CD4-positive, alpha-beta memory T cell (primary cell): ENCODE data around the gene GPR82. TPM values are rescaled to one million over a fixed set of nuclear protein-coding genes. Genes with fewer than 3 reads are reported as not detected.
"Not testable (repeated sequence)": the region's sequence is repeated elsewhere in the genome, so short reads cannot be mapped to it uniquely, and the experiment has no call there.

ENCODE experiments used
- CTCF ChIA-PET: fragments of 350-600 bp; sonication (Branson Sonifier 250); formaldehyde crosslinking; loops from one replicate; lab custom pipeline; 2021; ENCODE audit warnings: inconsistent platforms; ENCODE audit not compliant: partially characterized antibody; lab: Charles Lee
- POLR2A ChIA-PET: fragments of 350-600 bp; sonication (Branson Sonifier 250); formaldehyde crosslinking; loops from one replicate; lab custom pipeline; 2021; ENCODE audit not compliant: partially characterized antibody; lab: Charles Lee
- DNase-seq, 5 donors: peaks; one replicate each; pipeline versions ENCODE4 v3.0.0 to v3.0.0-alpha.2; 2020 to 2022; ENCODE audit warnings: mixed read lengths in 1 of 5
- H3K27ac ChIP-seq: one replicate; pipeline ENCODE4 v1.7.0; 2013; ENCODE audit warnings: low read depth, low read length
- H3K27me3 ChIP-seq: 2 replicates; pipeline ENCODE4 v1.7.0; 2013; ENCODE audit warnings: mild to moderate bottlenecking, low read length, moderate library complexity; ENCODE audit not compliant: insufficient read depth
- H3K36me3 ChIP-seq: 2 replicates; pipeline ENCODE4 v1.7.0; 2013; ENCODE audit warnings: mild to moderate bottlenecking, low read length, moderate library complexity; ENCODE audit not compliant: insufficient read depth
- H3K4me1 ChIP-seq: 2 replicates; pipeline ENCODE4 v1.7.0; 2013; ENCODE audit warnings: mild to moderate bottlenecking, low read length, moderate library complexity; ENCODE audit not compliant: insufficient read depth
- H3K4me3 ChIP-seq, 2 donors: one replicate each; pipeline ENCODE4 v1.7.0; 2013; ENCODE audit warnings: low read length in 2 of 2, mild to moderate bottlenecking in 1 of 2
- H3K9me3 ChIP-seq, 2 donors: one replicate each; pipeline ENCODE4 v1.7.0; 2013; ENCODE audit warnings: low read length in 2 of 2, control low read depth in 1 of 2; ENCODE audit not compliant: control insufficient read depth in 1 of 2
- H3K27ac Mint-ChIP-seq, 7 donors: one replicate each; pipeline ENCODE4 v1.8.0; 2020 to 2021; ENCODE audit warnings: mixed read lengths in 7 of 7, mild to moderate bottlenecking in 6 of 7, inconsistent platforms in 3 of 7, moderate library complexity in 3 of 7
- H3K27me3 Mint-ChIP-seq, 2 donors: one replicate each; pipeline ENCODE4 v1.8.0; 2020 to 2021; ENCODE audit warnings: mixed read lengths in 2 of 2
- H3K36me3 Mint-ChIP-seq, 2 donors: one replicate each; pipeline ENCODE4 v1.8.0; 2020 to 2021; ENCODE audit warnings: mixed read lengths in 2 of 2, inconsistent platforms in 1 of 2, mild to moderate bottlenecking in 1 of 2
- H3K4me1 Mint-ChIP-seq, 4 donors: one replicate each; pipeline ENCODE4 v1.8.0; 2020 to 2021; ENCODE audit warnings: mixed read lengths in 4 of 4, mild to moderate bottlenecking in 1 of 4
- H3K4me3 Mint-ChIP-seq, 8 donors: one replicate each; pipeline ENCODE4 v1.8.0; 2020 to 2021; ENCODE audit warnings: mixed read lengths in 8 of 8, mild to moderate bottlenecking in 7 of 8, moderate library complexity in 6 of 8, inconsistent platforms in 3 of 8
- H3K9me3 Mint-ChIP-seq, 8 donors: one replicate each; pipeline ENCODE4 v1.8.0; 2020 to 2021; ENCODE audit warnings: mixed read lengths in 8 of 8, mild to moderate bottlenecking in 5 of 8, inconsistent platforms in 3 of 8, moderate library complexity in 1 of 8
- intact Hi-C: fragments of 100-400 bp; cut with micrococcal nuclease; formaldehyde crosslinking; loops from one replicate; pipeline ENCODE4 v1.15.1; 2023
- polyA plus RNA-seq, 2 donors: library from polyadenylated mRNA; unstranded; fragments of 300-500 nt; fragmentation: Illumina TruSeq; gene quantifications; one replicate each; pipeline ENCODE4 v1.2.3, GENCODE V29; 2021
- total RNA-seq, 2 experiments: library from RNA; stranded (reverse); gene quantifications; one replicate each; pipeline ENCODE4 v1.2.3, GENCODE V29; 2021

Gene GPR82
- total RNA-seq (not detected), polyA plus RNA-seq (under 1 TPM; 0.13 to 0.37 TPM)

- Histone ChIP-seq H3K9me3 (peaks cover 0 to 4% of the 10 kb centered on the region in 2 donors), H3K4me3 (no peak within 1 kb of the TSS), H3K27ac (no peak within 1 kb of the TSS), H3K27me3 (no peaks in the 10 kb centered on the region), H3K4me1 (peaks cover 30% of the 10 kb centered on the region), H3K36me3 (no peaks in the 10 kb centered on the region)
- peaks cover 0 to 10% (median 6%) of the 10 kb centered on the region in 8 donors for H3K9me3 Mint-ChIP-seq
- ChIA-PET POLR2A (no interaction called here), CTCF (interaction anchor here (0.7 kb wide), 1 partner anchor 14 kb away, joined by 3 read pairs; no protein-coding TSS in a partner anchor)
- H3K27me3 Mint-ChIP-seq = no peaks in the 10 kb centered on the region
- intact Hi-C loops = no loop called here
- no peak for DNase-seq
- peaks cover 14 to 16% of the 10 kb centered on the region in 2 donors for H3K36me3 Mint-ChIP-seq
- H3K4me3 Mint-ChIP-seq = peak within 1 kb of the TSS in 1 of 8 donors; percentile 25
- H3K4me1 Mint-ChIP-seq = peaks cover 6 to 38% (median 21%) of the 10 kb centered on the region in 4 donors
- H3K27ac Mint-ChIP-seq = peak within 1 kb of the TSS in 5 of 7 donors; percentile 13 to 53 (median 22)
Measured at GRCh38 chrX:41723826-41724225, at the start of gene GPR82. Gene GPR82, plus strand, starts transcription at chrX:41724181. Its CDS starts 2,846 bp downstream, at chrX:41727027.

- H3K27ac Mint-ChIP-seq, H3K9me3 ChIP-seq, intact Hi-C loops, POLR2A ChIA-PET, H3K27me3 Mint-ChIP-seq, H3K4me3 Mint-ChIP-seq, H3K9me3 Mint-ChIP-seq, H3K27ac ChIP-seq, H3K36me3 ChIP-seq, H3K27me3 ChIP-seq, H3K4me1 ChIP-seq, DNase-seq, H3K4me3 ChIP-seq: not testable (repeated sequence)
- peaks cover 5 to 11% (median 7%) of the 10 kb centered on the region in 4 donors for H3K4me1 Mint-ChIP-seq
- CTCF ChIA-PET = interaction anchor here (1.0 kb wide), 1 partner anchor 9 kb away, joined by 3 read pairs; no protein-coding TSS in a partner anchor
- H3K36me3 Mint-ChIP-seq = peaks cover 9 to 16% of the 10 kb centered on the region in 2 donors
Measured at GRCh38 chrX:41676361-41676760, 47.6 kb upstream of the GPR82 start.

GRCh38 chrX:41677183-41678060, 46.6 kb upstream of the GPR82 start:
- no peaks in the 10 kb centered on the region for H3K36me3 ChIP-seq
- intact Hi-C loops = no loop called here
- no peaks in the 10 kb centered on the region for H3K9me3 ChIP-seq
- POLR2A ChIA-PET = interaction anchor here (0.6 kb wide), 1 partner anchor 43 kb away, joined by 5 read pairs; no protein-coding TSS in a partner anchor
- H3K4me3 ChIP-seq = no peak overlapping the region
- H3K27me3 ChIP-seq = no peaks in the 10 kb centered on the region
- CTCF ChIA-PET = interaction anchor here (1.0 kb wide), 1 partner anchor 10 kb away, joined by 3 read pairs; no protein-coding TSS in a partner anchor
- Mint-ChIP-seq H3K27me3 (no peaks in the 10 kb centered on the region), H3K4me1 (peaks cover 5 to 9% (median 7%) of the 10 kb centered on the region in 4 donors), H3K36me3 (peaks cover 7 to 15% of the 10 kb centered on the region in 2 donors), H3K9me3 (peaks cover 0 to 4% (median 0%) of the 10 kb centered on the region in 8 donors), H3K4me3 (no peak overlapping the region), H3K27ac (no peak overlapping the region)
- H3K27ac ChIP-seq = no peak overlapping the region
- no peak for DNase-seq
- no peaks in the 10 kb centered on the region for H3K4me1 ChIP-seq

- H3K36me3 Mint-ChIP-seq = peaks cover 3 to 5% of the 10 kb centered on the region in 2 donors
- H3K27me3 Mint-ChIP-seq = no peaks in the 10 kb centered on the region
- H3K9me3 ChIP-seq = no peaks in the 10 kb centered on the region
- no peak overlapping the region for H3K4me3 ChIP-seq
- H3K4me3 Mint-ChIP-seq = no peak overlapping the region
- no peaks in the 10 kb centered on the region for H3K9me3 Mint-ChIP-seq
- no peaks in the 10 kb centered on the region for H3K36me3 ChIP-seq
- intact Hi-C loops = no loop called here
- ChIA-PET CTCF (no interaction called here), POLR2A (no interaction called here)
- no peaks in the 10 kb centered on the region for H3K4me1 ChIP-seq
- H3K4me1 Mint-ChIP-seq = peaks cover 4 to 12% (median 9%) of the 10 kb centered on the region in 4 donors
- no peak overlapping the region for H3K27ac ChIP-seq
- H3K27ac Mint-ChIP-seq = no peak overlapping the region
- no peaks in the 10 kb centered on the region for H3K27me3 ChIP-seq
- DNase-seq = no peak
Measured at GRCh38 chrX:41684138-41684537, 39.8 kb upstream of the GPR82 start.

- Histone ChIP-seq H3K9me3 (no peaks in the 10 kb centered on the region), H3K4me3 (no peak overlapping the region), H3K4me1 (no peaks in the 10 kb centered on the region), H3K27me3 (no peaks in the 10 kb centered on the region), H3K36me3 (no peaks in the 10 kb centered on the region), H3K27ac (no peak overlapping the region)
- CTCF ChIA-PET = no interaction called here
- POLR2A ChIA-PET = no interaction called here
- no peaks in the 10 kb centered on the region for H3K27me3 Mint-ChIP-seq
- H3K4me3 Mint-ChIP-seq = no peak overlapping the region
- H3K36me3 Mint-ChIP-seq = peaks cover 3 to 5% of the 10 kb centered on the region in 2 donors
- no peak for DNase-seq
- H3K4me1 Mint-ChIP-seq = peaks cover 4 to 16% (median 12%) of the 10 kb centered on the region in 4 donors
- no peaks in the 10 kb centered on the region for H3K9me3 Mint-ChIP-seq
- intact Hi-C loops = no loop called here
- peak overlapping the region in 1 of 7 donors; percentile 15 for H3K27ac Mint-ChIP-seq
Measured at GRCh38 chrX:41684940-41685339, 39.0 kb upstream of the GPR82 start.

- H3K9me3 Mint-ChIP-seq = no peaks in the 10 kb centered on the region
- Histone ChIP-seq H3K27ac (no peak overlapping the region), H3K4me1 (peaks cover 6% of the 10 kb centered on the region), H3K36me3 (no peaks in the 10 kb centered on the region), H3K27me3 (no peaks in the 10 kb centered on the region), H3K4me3 (no peak overlapping the region), H3K9me3 (no peaks in the 10 kb centered on the region)
- H3K4me3 Mint-ChIP-seq = no peak overlapping the region
- no peak for DNase-seq
- H3K4me1 Mint-ChIP-seq = peaks cover 7 to 24% (median 14%) of the 10 kb centered on the region in 4 donors
- no peaks in the 10 kb centered on the region for H3K27me3 Mint-ChIP-seq
- intact Hi-C loops = no loop called here
- no peak overlapping the region for H3K27ac Mint-ChIP-seq
- ChIA-PET POLR2A (no interaction called here), CTCF (no interaction called here)
- peaks cover 0 to 3% of the 10 kb centered on the region in 2 donors for H3K36me3 Mint-ChIP-seq
Measured at GRCh38 chrX:41686788-41687187, 37.2 kb upstream of the GPR82 start.

- DNase-seq = no peak
- Histone ChIP-seq H3K9me3 (no peaks in the 10 kb centered on the region), H3K36me3 (no peaks in the 10 kb centered on the region), H3K27ac (no peak overlapping the region), H3K4me3 (no peak overlapping the region), H3K27me3 (no peaks in the 10 kb centered on the region), H3K4me1 (peaks cover 13% of the 10 kb centered on the region)
- Mint-ChIP-seq H3K4me3 (no peak overlapping the region), H3K27ac (no peak overlapping the region), H3K36me3 (peaks cover 0 to 3% of the 10 kb centered on the region in 2 donors), H3K4me1 (peaks cover 13 to 35% (median 21%) of the 10 kb centered on the region in 4 donors), H3K27me3 (no peaks in the 10 kb centered on the region), H3K9me3 (no peaks in the 10 kb centered on the region)
- CTCF ChIA-PET = no interaction called here
- POLR2A ChIA-PET = no interaction called here
- intact Hi-C loops = no loop called here
Measured at GRCh38 chrX:41688156-41688555, 35.8 kb upstream of the GPR82 start.
